Fibroblast of skin of left biceps (primary cell): ENCODE data around the gene NCBP1.
"Not testable (repeated sequence)": the region's sequence is repeated elsewhere in the genome, so short reads cannot be mapped to it uniquely, and the experiment has no call there.

Experiments
- DNase-seq, 2 experiments: peaks; one replicate each; pipeline ENCODE4 v3.0.0-alpha.2; 2013; ENCODE audit warnings: low read depth in 2 of 2

NCBP1 gene, protein sequence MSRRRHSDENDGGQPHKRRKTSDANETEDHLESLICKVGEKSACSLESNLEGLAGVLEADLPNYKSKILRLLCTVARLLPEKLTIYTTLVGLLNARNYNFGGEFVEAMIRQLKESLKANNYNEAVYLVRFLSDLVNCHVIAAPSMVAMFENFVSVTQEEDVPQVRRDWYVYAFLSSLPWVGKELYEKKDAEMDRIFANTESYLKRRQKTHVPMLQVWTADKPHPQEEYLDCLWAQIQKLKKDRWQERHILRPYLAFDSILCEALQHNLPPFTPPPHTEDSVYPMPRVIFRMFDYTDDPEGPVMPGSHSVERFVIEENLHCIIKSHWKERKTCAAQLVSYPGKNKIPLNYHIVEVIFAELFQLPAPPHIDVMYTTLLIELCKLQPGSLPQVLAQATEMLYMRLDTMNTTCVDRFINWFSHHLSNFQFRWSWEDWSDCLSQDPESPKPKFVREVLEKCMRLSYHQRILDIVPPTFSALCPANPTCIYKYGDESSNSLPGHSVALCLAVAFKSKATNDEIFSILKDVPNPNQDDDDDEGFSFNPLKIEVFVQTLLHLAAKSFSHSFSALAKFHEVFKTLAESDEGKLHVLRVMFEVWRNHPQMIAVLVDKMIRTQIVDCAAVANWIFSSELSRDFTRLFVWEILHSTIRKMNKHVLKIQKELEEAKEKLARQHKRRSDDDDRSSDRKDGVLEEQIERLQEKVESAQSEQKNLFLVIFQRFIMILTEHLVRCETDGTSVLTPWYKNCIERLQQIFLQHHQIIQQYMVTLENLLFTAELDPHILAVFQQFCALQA

GRCh38 chr9:97632985-97633858, at the start of gene NCBP1, which contains the start of gene TSTD2:
TSS of gene NCBP1 (plus strand) at chr9:97633821. CDS start at chr9:97633882, 61 bp downstream.
TSS of gene TSTD2 (minus strand) at chr9:97633368. CDS start at chr9:97627562, 5,806 bp downstream.
- DNase-seq = peak; percentile 97

- DNase-seq = not testable (repeated sequence)
Measured at GRCh38 chr9:97584778-97585177, 48.8 kb upstream of the NCBP1 start.

- DNase-seq = not testable (repeated sequence)
Measured at GRCh38 chr9:97586909-97587308, 46.7 kb upstream of the NCBP1 start.

DNA sequence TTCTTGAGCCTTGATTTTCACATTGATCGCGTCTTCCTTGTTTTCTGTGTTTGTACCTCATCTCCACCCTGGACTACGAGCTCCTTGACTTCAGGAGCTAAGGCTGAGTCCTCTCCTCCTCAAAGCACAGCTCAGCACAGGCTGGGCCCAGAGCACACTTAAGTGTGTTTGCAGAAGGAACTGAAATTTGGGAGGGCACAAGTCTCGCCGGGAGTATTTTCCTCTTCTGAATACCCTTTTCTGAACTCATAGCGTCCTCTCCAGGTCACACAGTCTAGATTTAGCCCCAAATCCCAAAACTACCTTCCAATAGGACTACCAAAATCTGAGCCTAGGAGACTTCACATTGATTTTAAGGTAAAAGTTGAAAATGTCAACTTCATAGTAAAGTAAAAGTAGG, 42.1 kb upstream of the NCBP1 start:
- no peak for DNase-seq

GRCh38 chr9:97592126-97592525, 41.5 kb upstream of the NCBP1 start:
- no peak for DNase-seq

DNA sequence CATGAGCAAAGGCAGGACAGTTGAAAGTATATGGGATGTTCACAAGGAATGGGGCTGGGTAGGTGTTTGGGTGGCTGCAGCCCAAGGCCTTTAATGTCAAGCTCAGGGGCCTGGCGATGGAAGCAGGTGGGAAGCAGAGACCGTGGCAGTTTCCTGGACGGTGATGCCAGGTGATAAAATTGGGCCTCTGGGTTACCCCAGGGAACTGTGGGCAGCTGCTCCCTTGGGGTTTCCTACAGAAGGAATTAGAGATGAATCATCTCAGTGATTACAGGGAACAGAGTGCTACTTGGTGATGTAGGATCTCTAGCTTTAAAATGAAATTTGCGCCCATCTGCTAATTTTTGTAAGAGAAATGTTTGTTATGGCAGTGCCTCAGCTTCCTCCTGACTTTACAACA, 39.7 kb upstream of the NCBP1 start:
- no peak for DNase-seq

DNA sequence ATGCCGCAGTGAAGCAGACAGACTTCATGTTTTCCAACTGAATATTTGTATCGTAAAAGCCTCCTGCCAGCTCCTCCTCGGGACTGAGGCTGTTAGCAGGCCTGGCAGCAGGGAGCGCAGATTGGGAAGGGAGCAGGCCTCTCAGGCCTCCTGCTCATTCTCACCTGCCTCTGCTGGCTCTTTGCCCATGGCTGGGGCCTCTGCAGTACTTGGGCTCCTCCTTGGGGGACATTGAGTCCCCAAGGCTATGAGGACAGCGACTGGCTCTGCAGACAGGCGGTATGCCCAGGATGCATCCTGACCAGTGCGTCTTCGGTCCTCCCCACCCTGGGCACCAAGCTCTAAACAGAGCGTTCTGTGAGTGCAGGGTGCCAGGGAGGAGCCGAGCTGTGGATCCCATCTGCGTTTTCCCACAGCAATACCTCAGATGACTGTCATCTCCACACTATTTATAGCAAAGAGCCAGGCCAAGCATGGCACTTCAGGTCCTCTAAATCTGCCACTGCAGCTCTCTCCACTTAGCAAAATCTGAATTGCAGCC, 39.2 kb upstream of the NCBP1 start:
- no peak for DNase-seq

- DNase-seq = no peak
Measured at GRCh38 chr9:97596906-97597305, 36.7 kb upstream of the NCBP1 start.

- peak; percentile 23 to 33 for DNase-seq
Measured at GRCh38 chr9:97598461-97599288, 34.9 kb upstream of the NCBP1 start.

DNA sequence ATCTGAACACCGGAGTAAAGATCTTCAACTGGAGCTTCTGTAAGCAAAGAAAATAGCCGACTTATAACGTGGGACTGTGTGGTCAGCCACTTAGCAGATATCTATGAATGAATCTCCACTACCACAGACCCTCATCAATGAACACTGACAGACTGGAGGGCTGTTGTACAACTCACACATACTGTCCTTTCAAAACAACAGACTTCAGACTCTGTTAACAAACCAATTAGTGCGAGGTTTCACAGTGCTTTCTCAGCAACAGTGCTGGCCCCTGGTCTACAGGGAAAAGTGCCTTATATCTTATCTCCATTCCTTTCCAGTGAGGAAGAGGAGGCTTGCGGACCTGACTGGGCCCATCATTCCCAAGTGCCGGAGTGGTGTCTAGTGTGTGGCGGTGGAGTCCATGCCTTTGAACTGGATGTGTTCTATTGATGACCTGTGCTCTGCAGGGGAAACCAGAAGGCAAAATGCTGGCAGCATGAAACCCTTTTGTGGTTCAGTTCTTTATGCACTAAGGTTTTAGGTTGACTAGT, 34.2 kb upstream of the NCBP1 start:
- no peak for DNase-seq

- DNase-seq = no peak
Measured at GRCh38 chr9:97600531-97601227, 32.9 kb upstream of the NCBP1 start.

DNA sequence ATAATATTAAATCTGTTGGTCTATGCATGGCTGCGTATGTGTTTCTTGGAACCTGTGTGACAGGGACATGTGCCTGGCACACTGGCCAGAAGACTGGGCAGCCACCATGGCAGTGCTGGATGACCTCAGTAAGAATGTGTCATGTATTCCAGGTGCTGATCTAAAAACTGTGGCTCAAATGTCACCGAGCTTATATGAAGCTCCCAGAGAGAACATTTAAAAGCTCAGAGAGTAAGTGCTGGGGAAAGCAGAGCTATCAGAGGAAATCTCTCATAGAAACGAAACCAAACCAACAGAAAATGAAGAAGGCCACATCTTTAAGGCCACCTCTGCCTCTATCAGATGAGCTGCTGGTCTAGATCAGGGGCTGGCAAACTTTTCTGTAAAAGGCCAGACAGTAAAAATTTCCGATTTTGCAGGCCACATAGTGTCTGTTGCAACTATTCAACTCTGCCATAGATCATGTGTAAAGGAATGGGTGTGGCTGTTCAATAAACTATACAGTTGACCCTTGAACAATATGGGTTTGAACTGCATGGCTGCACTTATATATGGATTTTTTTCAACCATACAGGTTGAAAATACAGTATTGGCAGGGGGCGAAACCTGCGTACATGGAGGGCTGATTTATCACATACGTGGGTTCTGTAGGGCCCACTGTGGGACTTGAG, 32.3 kb upstream of the NCBP1 start:
- DNase-seq = no peak

DNA sequence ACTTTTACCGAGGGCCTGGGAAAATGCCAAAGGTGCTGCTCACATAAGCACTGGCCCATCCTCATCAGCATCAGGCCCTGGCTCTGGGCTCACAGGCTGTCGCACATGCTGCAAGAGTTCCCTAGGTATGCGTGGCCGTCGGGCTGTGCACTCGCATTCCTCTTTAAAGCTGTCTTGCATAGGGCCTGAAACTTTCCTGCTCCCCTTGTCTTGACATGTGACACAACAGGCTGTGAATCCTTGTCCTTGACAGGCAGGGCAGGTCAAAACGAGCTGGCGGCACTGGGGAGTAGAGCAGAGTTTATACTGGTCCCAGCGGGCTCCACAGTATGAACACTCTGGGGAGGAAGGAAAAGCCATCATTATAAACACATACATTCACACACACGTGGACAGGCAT, 31.2 kb upstream of the NCBP1 start:
- no peak for DNase-seq

DNA sequence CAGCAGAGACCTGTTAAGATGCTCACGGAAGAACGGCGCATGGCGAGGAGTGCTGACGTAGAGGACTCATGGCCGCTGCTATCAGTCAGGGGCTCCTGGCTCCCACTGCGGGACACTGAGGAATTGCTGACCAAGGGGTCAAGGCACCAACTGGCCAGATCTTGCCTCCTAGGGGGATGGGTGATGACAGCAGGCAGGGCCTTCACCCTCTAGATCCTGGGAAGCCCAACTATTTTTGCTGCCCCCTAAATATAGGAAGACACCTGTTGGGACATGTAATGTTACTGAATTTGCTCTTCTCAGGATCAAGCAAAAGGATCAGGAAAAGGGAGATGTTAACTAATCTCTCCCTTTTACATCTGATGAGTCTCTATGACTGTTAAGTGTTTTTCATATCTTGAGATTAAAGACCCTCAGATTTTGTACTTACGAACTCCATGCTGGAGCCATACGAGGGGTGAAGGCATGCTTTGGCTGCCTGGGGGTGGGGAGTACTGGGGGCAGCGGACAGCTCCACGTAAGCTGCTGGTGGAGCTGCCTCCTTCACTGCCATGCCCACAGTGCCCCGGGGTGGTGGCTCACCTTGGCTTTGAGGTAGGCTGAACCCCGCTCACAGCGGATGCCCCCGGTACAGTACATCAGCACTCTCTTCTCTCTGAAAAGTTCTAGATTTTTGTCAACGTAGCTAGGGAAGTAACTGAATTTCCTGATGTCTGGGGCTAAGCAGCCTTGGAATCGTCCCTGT, 28.5 kb upstream of the NCBP1 start:
- DNase-seq = no peak

DNA sequence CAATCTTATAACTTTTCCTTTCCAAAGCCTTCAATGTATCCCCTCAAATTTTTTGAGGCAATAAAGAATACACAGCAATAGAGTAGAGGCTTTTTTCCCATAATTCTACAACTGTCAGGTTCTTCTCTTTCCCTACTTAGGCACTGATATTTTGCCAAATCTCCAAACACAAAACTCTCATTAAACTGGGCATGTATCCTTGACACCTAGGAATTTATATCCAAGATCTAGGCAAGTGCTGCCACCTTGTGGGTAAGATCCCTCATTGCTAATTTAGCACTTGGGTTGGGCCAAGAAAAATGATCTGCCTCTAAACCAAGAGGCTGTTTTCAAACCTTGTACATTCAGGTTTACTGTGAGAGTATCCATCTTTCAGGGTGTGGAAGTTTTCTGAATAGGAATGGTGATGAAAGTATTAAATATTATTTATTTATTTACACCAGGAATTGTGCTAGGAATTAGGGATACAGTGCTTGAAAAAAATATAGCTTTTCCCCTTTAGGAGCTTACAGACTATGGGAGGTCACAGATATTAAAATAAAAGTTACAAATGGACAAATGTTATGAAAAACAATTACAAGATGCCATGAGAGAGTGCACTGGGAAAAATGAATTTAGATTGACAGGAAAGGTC, 18.1 kb upstream of the NCBP1 start:
- peak in 1 of 2 experiments; percentile 13 for DNase-seq

DNA sequence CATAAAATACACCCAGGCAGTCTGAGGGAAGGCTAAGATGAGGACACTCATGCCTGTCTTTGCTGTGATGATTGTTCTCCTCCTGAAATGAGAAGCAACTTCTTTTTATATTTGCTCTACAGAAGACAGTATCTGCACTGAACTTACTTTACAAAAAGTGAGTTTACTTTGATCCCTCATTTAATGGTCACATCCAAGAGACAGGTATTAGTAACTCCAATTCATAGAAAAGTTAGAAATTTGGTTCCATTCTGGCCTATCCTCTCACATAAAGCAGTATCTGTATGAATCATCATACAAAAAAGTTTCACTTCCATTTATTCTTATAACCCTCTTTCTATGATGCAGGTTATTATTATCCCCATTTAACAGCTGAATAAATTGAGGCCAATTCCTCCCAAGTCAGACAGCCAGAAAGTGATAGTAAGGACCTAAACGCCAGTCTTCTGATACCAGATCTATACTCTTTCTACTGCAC, 15.6 kb upstream of the NCBP1 start:
- no peak for DNase-seq

- not testable (repeated sequence) for DNase-seq
Measured at GRCh38 chr9:97620063-97620462, 13.6 kb upstream of the NCBP1 start.

DNA sequence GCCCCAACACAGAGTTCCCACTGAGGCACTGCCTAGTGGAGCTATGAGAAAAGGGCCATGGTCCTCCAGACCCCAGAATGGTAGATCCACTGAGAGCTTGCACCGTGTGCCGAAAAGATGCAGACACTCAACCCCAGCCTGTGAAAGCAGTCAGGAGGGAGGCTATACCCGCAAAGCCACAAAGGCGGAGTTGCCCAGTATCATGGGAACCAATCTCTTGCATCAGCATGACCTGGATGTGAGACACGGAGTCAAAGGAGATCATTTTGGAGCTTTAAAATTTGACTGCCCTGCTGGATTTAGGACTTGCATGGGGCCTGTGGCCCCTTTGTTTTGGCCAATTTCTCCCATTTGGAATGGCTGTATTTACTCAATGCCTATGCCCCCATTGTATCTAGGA, 11.1 kb upstream of the NCBP1 start:
- DNase-seq = not testable (repeated sequence)
